ENCODE results near the gene SLX9. TPM values are rescaled to one million over a fixed set of nuclear protein-coding genes. Genes with fewer than 3 reads are reported as not detected.

Gene SLX9
- polyA plus RNA-seq, 1 donor from 2014 or later = 15.4 TPM

DNA sequence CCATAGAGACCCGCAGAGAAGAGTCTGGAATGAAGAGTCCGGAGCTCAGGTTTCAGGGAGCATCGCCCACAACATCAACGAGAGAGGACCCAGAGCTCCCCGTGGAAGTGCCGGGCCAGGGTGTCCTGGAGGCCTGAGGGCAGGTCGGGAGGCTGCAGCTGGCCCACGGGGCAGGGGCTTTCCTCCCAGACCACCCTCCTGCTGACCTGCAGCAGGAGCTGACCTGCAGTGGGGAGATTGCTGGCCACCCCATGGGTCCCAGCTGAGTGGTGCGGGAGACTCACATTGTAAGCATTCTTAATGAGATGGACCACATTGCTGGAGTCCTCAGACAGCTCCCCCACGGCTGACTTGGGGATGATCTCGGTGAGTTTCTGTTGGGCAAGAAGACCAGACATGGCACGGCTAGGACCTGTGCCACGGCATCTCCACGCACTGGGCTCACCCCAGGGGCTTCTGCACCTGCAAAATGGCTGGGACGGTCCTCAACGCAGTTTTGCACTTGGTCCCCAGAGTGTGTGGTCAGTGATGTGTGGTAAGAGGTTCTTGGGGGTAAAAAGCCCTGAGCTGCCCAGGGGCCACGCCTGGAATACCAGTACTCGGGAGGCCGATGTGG is 45.0 kb upstream of the SLX9 start:
- Histone ChIP-seq H3K4me3 (ENCODE audit: low read length) (no peak overlapping the region), H3K27me3 (ENCODE audit: insufficient read depth, low read depth, low read length) (no peaks in the 10 kb centered on the region)

DNA sequence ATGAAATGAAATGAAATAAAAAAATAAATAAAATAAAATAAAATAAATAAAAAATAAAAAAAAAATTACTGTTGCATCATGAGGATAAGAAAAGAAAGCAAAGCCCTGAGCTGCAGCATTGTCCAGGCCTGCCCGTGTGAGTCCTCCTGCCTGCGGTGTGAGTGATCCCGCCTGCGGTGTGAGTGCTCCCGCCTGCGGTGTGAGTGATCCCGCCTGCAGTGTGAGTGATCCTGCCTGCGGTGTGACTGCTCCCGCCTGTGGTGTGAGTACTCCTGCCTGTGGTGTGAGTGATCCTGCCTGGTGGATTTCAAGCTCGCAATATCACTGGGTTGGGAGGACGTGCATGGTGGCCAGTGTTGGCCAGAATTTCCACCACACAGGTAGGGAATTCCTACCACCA is 44.0 kb upstream of the SLX9 start:
- H3K27ac ChIP-seq (ENCODE audit: low read length) = no peak overlapping the region
- H3K4me2 ChIP-seq (ENCODE audit: low read length) = no peak overlapping the region
- H3K36me3 ChIP-seq (ENCODE audit: insufficient read depth, low read length) = no peaks in the 10 kb centered on the region
- no peak overlapping the region for H3K4me3 ChIP-seq (ENCODE audit: low read length)
- no peak overlapping the region for H2AFZ ChIP-seq (ENCODE audit: low read depth, low read length)
- H3K79me2 ChIP-seq (replicated peaks; ENCODE audit: insufficient read depth, low read length) = no peaks in the 10 kb centered on the region
- H4K20me1 ChIP-seq (ENCODE audit: insufficient read depth) = no peaks in the 10 kb centered on the region
- no peaks in the 10 kb centered on the region for H3F3A ChIP-seq (ENCODE audit: insufficient read depth, low read length, poor library complexity, severe bottlenecking)
- H3K27me3 ChIP-seq (ENCODE audit: insufficient read depth, low read depth, low read length) = no peaks in the 10 kb centered on the region
- H3K9me2 ChIP-seq (ENCODE audit: insufficient read depth, low read length) = no peaks in the 10 kb centered on the region
- TF ChIP-seq EZH2 (IDR thresholded peaks at IDR 0.05; ENCODE audit: borderline replicate concordance, insufficient read depth, low read length, poor library complexity, severe bottlenecking) (no peak), RAD21 (conservative IDR thresholded peaks at IDR 0.05) (no peak), EP300 (conservative IDR thresholded peaks at IDR 0.05; ENCODE audit: poor library complexity, severe bottlenecking) (no peak), MXI1 (conservative IDR thresholded peaks at IDR 0.05; ENCODE audit: poor library complexity, severe bottlenecking) (no peak), POLR2AphosphoS5 (IDR thresholded peaks at IDR 0.05) (no peak), SMC3 (conservative IDR thresholded peaks at IDR 0.05; ENCODE audit: poor library complexity) (no peak), TAF1 (IDR thresholded peaks at IDR 0.05; ENCODE audit: low read depth) (no peak)
- TF ChIP-seq, protein P1, sequence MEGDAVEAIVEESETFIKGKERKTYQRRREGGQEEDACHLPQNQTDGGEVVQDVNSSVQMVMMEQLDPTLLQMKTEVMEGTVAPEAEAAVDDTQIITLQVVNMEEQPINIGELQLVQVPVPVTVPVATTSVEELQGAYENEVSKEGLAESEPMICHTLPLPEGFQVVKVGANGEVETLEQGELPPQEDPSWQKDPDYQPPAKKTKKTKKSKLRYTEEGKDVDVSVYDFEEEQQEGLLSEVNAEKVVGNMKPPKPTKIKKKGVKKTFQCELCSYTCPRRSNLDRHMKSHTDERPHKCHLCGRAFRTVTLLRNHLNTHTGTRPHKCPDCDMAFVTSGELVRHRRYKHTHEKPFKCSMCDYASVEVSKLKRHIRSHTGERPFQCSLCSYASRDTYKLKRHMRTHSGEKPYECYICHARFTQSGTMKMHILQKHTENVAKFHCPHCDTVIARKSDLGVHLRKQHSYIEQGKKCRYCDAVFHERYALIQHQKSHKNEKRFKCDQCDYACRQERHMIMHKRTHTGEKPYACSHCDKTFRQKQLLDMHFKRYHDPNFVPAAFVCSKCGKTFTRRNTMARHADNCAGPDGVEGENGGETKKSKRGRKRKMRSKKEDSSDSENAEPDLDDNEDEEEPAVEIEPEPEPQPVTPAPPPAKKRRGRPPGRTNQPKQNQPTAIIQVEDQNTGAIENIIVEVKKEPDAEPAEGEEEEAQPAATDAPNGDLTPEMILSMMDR (IDR thresholded peaks at IDR 0.05; ENCODE audit: poor library complexity, severe bottlenecking) = no peak
- TF ChIP-seq, protein P2, sequence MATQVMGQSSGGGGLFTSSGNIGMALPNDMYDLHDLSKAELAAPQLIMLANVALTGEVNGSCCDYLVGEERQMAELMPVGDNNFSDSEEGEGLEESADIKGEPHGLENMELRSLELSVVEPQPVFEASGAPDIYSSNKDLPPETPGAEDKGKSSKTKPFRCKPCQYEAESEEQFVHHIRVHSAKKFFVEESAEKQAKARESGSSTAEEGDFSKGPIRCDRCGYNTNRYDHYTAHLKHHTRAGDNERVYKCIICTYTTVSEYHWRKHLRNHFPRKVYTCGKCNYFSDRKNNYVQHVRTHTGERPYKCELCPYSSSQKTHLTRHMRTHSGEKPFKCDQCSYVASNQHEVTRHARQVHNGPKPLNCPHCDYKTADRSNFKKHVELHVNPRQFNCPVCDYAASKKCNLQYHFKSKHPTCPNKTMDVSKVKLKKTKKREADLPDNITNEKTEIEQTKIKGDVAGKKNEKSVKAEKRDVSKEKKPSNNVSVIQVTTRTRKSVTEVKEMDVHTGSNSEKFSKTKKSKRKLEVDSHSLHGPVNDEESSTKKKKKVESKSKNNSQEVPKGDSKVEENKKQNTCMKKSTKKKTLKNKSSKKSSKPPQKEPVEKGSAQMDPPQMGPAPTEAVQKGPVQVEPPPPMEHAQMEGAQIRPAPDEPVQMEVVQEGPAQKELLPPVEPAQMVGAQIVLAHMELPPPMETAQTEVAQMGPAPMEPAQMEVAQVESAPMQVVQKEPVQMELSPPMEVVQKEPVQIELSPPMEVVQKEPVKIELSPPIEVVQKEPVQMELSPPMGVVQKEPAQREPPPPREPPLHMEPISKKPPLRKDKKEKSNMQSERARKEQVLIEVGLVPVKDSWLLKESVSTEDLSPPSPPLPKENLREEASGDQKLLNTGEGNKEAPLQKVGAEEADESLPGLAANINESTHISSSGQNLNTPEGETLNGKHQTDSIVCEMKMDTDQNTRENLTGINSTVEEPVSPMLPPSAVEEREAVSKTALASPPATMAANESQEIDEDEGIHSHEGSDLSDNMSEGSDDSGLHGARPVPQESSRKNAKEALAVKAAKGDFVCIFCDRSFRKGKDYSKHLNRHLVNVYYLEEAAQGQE (IDR thresholded peaks at IDR 0.05; ENCODE audit: borderline replicate concordance) = no peak
- H3K9me3 ChIP-seq (ENCODE audit: low read length) = no peaks in the 10 kb centered on the region
- no peak overlapping the region for H3K9ac ChIP-seq (ENCODE audit: low read length)

More for the DNA sequence above, 45.0 kb upstream of the SLX9 start:
- no peak overlapping the region for H2AFZ ChIP-seq (ENCODE audit: low read depth, low read length)
- no peaks in the 10 kb centered on the region for H3K79me2 ChIP-seq (replicated peaks; ENCODE audit: insufficient read depth, low read length)
- no peak overlapping the region for H3K4me2 ChIP-seq (ENCODE audit: low read length)
- no peaks in the 10 kb centered on the region for H3K9me2 ChIP-seq (ENCODE audit: insufficient read depth, low read length)
- no peak overlapping the region for H3K27ac ChIP-seq (ENCODE audit: low read length)
- no peaks in the 10 kb centered on the region for H3K9me3 ChIP-seq (ENCODE audit: low read length)
- H3F3A ChIP-seq (ENCODE audit: insufficient read depth, low read length, poor library complexity, severe bottlenecking) = no peaks in the 10 kb centered on the region
- no peak for TF ChIP-seq POLR2AphosphoS5 (IDR thresholded peaks at IDR 0.05)
- TF ChIP-seq SMC3 (conservative IDR thresholded peaks at IDR 0.05; ENCODE audit: poor library complexity) = no peak
- TF ChIP-seq, protein P2 (IDR thresholded peaks at IDR 0.05; ENCODE audit: borderline replicate concordance) = no peak
- no peak for TF ChIP-seq RAD21 (conservative IDR thresholded peaks at IDR 0.05)
- TF ChIP-seq, protein P1 (IDR thresholded peaks at IDR 0.05; ENCODE audit: poor library complexity, severe bottlenecking) = no peak
- TF ChIP-seq EZH2 (IDR thresholded peaks at IDR 0.05; ENCODE audit: borderline replicate concordance, insufficient read depth, low read length, poor library complexity, severe bottlenecking) = no peak
- TF ChIP-seq EP300 (conservative IDR thresholded peaks at IDR 0.05; ENCODE audit: poor library complexity, severe bottlenecking) = no peak
- no peak for TF ChIP-seq MXI1 (conservative IDR thresholded peaks at IDR 0.05; ENCODE audit: poor library complexity, severe bottlenecking)
- no peak for TF ChIP-seq TAF1 (IDR thresholded peaks at IDR 0.05; ENCODE audit: low read depth)
- no peaks in the 10 kb centered on the region for H4K20me1 ChIP-seq (ENCODE audit: insufficient read depth)
- H3K9ac ChIP-seq (ENCODE audit: low read length) = no peak overlapping the region
- H3K36me3 ChIP-seq (ENCODE audit: insufficient read depth, low read length) = no peaks in the 10 kb centered on the region
